K562 (cell line): ENCODE results near the gene BRINP1. TPM values are rescaled to one million over a fixed set of nuclear protein-coding genes. Genes with fewer than 3 reads are reported as not detected.

Experiments used
- ATAC-seq: fragments of 200-7000 bp; cut with Tn5 transposase; 3 replicates; pipeline ENCODE4 v1.9.1; 2020; ENCODE audit warnings: moderate library complexity
- BruUV-seq: library from RNA; stranded (reverse); fragments of 400-500 nt; replicated peaks from 2 replicates; lab custom pipeline; 2021; lab: Mats Ljungman, UMichigan
- CTCF ChIA-PET: fragments of 300-600 bp; formaldehyde crosslinking; extraction: SDS; loops from one replicate; lab custom pipeline; 2021; ENCODE audit warnings: low intra/inter-chr PET ratio; lab: Yijun Ruan, JAX
- POLR2A ChIA-PET: fragments of 300-600, 350-650 bp; sonication (Branson Sonifier 250); formaldehyde crosslinking; extraction: SDS; loops from one replicate; lab custom pipeline; 2021; ENCODE audit warnings: antibody characterized with exemption, inconsistent platforms; lab: Yijun Ruan, JAX
- DNase-seq, 4 experiments: peaks; one replicate each; pipeline versions ENCODE4 v3.0.0 to v3.0.0-alpha.2; 2011 to 2018; ENCODE audit warnings: low spot score in 3 of 4, mixed read lengths in 3 of 4; ENCODE audit errors: extremely low read depth in 1 of 4
- FAIRE-seq: peaks from 2 replicates; lab custom pipeline; 2011; peaks lifted over from hg19 to GRCh38; lab: Jason Lieb, UNC
- H2AFZ ChIP-seq: 2 replicates; pipeline ENCODE4 v1.6.0; 2011; ENCODE audit warnings: low read depth, low read length, control low read depth, inconsistent platforms
- H3K27ac ChIP-seq: fragments of 200-600 bp; 3 replicates; pipeline ENCODE4 v1.8.0; 2011; ENCODE audit warnings: low read depth, mild to moderate bottlenecking, control low read depth, inconsistent platforms, low read length, moderate library complexity, mixed read lengths; ENCODE audit errors: extremely low read depth
- H3K27me3 ChIP-seq, 2 experiments: fragments of 300-600 bp in 1 of 2; 2 replicates in 1 of 2; 3 replicates in 1 of 2; pipeline versions ENCODE4 v1.6.0 to v1.8.0; 2011; ENCODE audit warnings: inconsistent platforms in 2 of 2, low read length in 2 of 2, mild to moderate bottlenecking in 1 of 2, mixed read lengths in 1 of 2, moderate library complexity in 1 of 2; ENCODE audit not compliant: control insufficient read depth in 2 of 2, insufficient read depth in 2 of 2
- H3K36me3 ChIP-seq: fragments of 300-600 bp; 3 replicates; pipeline ENCODE4 v1.8.0; 2011; ENCODE audit warnings: mild to moderate bottlenecking, low read length, inconsistent platforms; ENCODE audit not compliant: control insufficient read depth, insufficient read depth
- H3K4me1 ChIP-seq, 2 experiments: fragments of 200-600 bp in 1 of 2; replicated peaks in 1 of 2; 2 replicates in 1 of 2; 3 replicates in 1 of 2; pipeline versions ENCODE4 v1.5.1 to v1.8.0; 2011; ENCODE audit warnings: inconsistent platforms in 2 of 2, low read length in 2 of 2, mild to moderate bottlenecking in 1 of 2, mixed read lengths in 1 of 2, moderate library complexity in 1 of 2; ENCODE audit not compliant: control insufficient read depth in 2 of 2, insufficient read depth in 2 of 2
- H3K4me2 ChIP-seq: 2 replicates; pipeline ENCODE4 v1.6.1; 2011; ENCODE audit warnings: low read length, control low read depth, inconsistent platforms, mixed read lengths; ENCODE audit not compliant: insufficient read depth
- H3K4me3 ChIP-seq: fragments of 200-600 bp; sonication (generic), shearing (Covaris generic); 2 replicates; pipeline ENCODE4 v1.5.1; 2016; ENCODE audit warnings: control low read depth, inconsistent platforms
- H3K79me2 ChIP-seq: fragments of 200-600 bp; 3 replicates; pipeline ENCODE4 v1.8.0; 2011; ENCODE audit warnings: low read length, inconsistent platforms; ENCODE audit not compliant: control insufficient read depth, insufficient read depth
- H3K9ac ChIP-seq, 2 experiments: 2 replicates each; pipeline versions ENCODE4 v1.6.0 to v1.6.1; 2011; ENCODE audit warnings: low read depth in 2 of 2, low read length in 2 of 2, control low read depth in 1 of 2, inconsistent platforms in 1 of 2, mild to moderate bottlenecking in 1 of 2, mixed read lengths in 1 of 2; ENCODE audit not compliant: insufficient read depth in 1 of 2
- H3K9me1 ChIP-seq: one replicate; pipeline ENCODE4 v1.6.0; 2011; ENCODE audit warnings: inconsistent platforms, mild to moderate bottlenecking, low read length, moderate library complexity; ENCODE audit not compliant: control insufficient read depth, insufficient read depth
- H3K9me3 ChIP-seq: replicated peaks from 2 replicates; pipeline ENCODE4 v1.5.1; 2011; ENCODE audit warnings: low read depth, low read length, inconsistent platforms; ENCODE audit not compliant: control insufficient read depth, insufficient read depth
- H4K20me1 ChIP-seq: replicated peaks from 2 replicates; pipeline ENCODE4 v1.6.1; 2011; ENCODE audit warnings: low read length, inconsistent platforms, mixed read lengths; ENCODE audit not compliant: control insufficient read depth, insufficient read depth
- CHAMP1 ChIP-seq: fragments of 450-650 bp; IDR thresholded peaks from 2 replicates; pipeline ENCODE4 v1.6.1; 2016; ENCODE audit warnings: mild to moderate bottlenecking
- E2F8 ChIP-seq: fragments of 450-650 bp; IDR thresholded peaks from 2 replicates; pipeline ENCODE4 v1.7.1; 2018; ENCODE audit warnings: mild to moderate bottlenecking, low read depth; ENCODE audit not compliant: partially characterized antibody
- HDAC3 ChIP-seq: fragments of 450-650 bp; IDR thresholded peaks from 2 replicates; pipeline ENCODE4 v1.6.1; 2018; ENCODE audit warnings: borderline replicate concordance, mild to moderate bottlenecking, moderate library complexity; ENCODE audit not compliant: partially characterized antibody
- HMG20B ChIP-seq: fragments of 250-450 bp; sonication (Bioruptor Pico); IDR thresholded peaks from 2 replicates; pipeline ENCODE4 v1.5.0; 2021; ENCODE audit warnings: mild to moderate bottlenecking
- ILK ChIP-seq: fragments of 450-650 bp; IDR thresholded peaks from 2 replicates; pipeline ENCODE4 v1.6.1; 2016; ENCODE audit warnings: missing genetic modification characterization, low read depth, mild to moderate bottlenecking, missing compliant biosample characterization, moderate library complexity, borderline replicate concordance
- MAFK ChIP-seq: IDR thresholded peaks from 2 replicates; pipeline ENCODE4 v1.6.1; 2011; ENCODE audit warnings: low read length, improper control_type of control experiment
- NFXL1 ChIP-seq: fragments of 450-650 bp; formaldehyde crosslinking; IDR thresholded peaks from 2 replicates; pipeline ENCODE4 v1.4.0; 2021; ENCODE audit warnings: mild to moderate bottlenecking
- SOX6 ChIP-seq: fragments of 450-650 bp; IDR thresholded peaks from 2 replicates; pipeline ENCODE4 v1.6.1; 2014; ENCODE audit warnings: mild to moderate bottlenecking
- TFE3 ChIP-seq: fragments of 450-650 bp; formaldehyde crosslinking; IDR thresholded peaks from 2 replicates; pipeline ENCODE4 v1.4.0; 2020; ENCODE audit warnings: mild to moderate bottlenecking, mixed read lengths
- ZBTB34 ChIP-seq: fragments of 250-450 bp; sonication (Bioruptor Pico); IDR thresholded peaks from 2 replicates; pipeline ENCODE4 v1.8.0; 2021; ENCODE audit warnings: mild to moderate bottlenecking, moderate library complexity
- ZBTB7A ChIP-seq: IDR thresholded peaks from 2 replicates; pipeline ENCODE4 v1.6.1; 2011; ENCODE audit warnings: low read depth, mild to moderate bottlenecking, low read length, moderate library complexity, borderline replicate concordance; ENCODE audit not compliant: control insufficient read depth
- ZNF212 ChIP-seq: fragments of 450-650 bp; formaldehyde crosslinking; IDR thresholded peaks from 2 replicates; pipeline ENCODE4 v1.4.0; 2020; ENCODE audit warnings: mild to moderate bottlenecking
- ZNF764 ChIP-seq: fragments of 250-450 bp; sonication (Bioruptor Pico); IDR thresholded peaks from 2 replicates; pipeline ENCODE4 v1.4.0; 2020; ENCODE audit warnings: low read depth, mild to moderate bottlenecking, moderate library complexity
- in situ Hi-C: fragments of 300-500 bp; cut with MboI; formaldehyde crosslinking; loops from 4 replicates; pipeline ENCODE4 v1.15.0; 2018; ENCODE audit warnings: inconsistent platforms, mixed read lengths
- intact Hi-C: fragments of 100-400 bp; cut with micrococcal nuclease; formaldehyde crosslinking; loops from 2 replicates; pipeline ENCODE4 v1.14.2; 2022
- polyA plus RNA-seq, 8 experiments: library from polyadenylated mRNA; depleted of rRNA in 4 of 8; stranded (reverse) in 5 of 8; unstranded in 3 of 8; fragments of >200 nt; fragmentation: Nextera tagmentation in 2 of 8; fragmentation: Illumina TruSeq in 1 of 8; extraction: Ambion mirVana in 2 of 8; extraction: Trizol in 1 of 8; gene quantifications; 2 replicates each; pipeline versions ENCODE4 v1.2.1 to v1.2.3, GENCODE V29; 2011 to 2014; ENCODE audit warnings: inconsistent platforms in 1 of 8, missing spikeins in 1 of 8
- total RNA-seq, 7 experiments: library from RNA; depleted of rRNA in 6 of 7; stranded (reverse); fragments of >200 nt in 6 of 7; fragmentation: Illumina TruSeq in 2 of 7; extraction: Trizol in 2 of 7; gene quantifications; 2 replicates each; pipeline versions ENCODE4 v1.2.1 to v1.2.3, GENCODE V29; 2011 to 2021; ENCODE audit warnings: low replicate concordance in 1 of 7

Gene BRINP1
- total and polyA plus RNA-seq, 9 of the 15 experiments (the other 6 are each of a cell fraction or from before 2014, with no cell fraction given), result not detected

- H3K9me1 ChIP-seq, result no peaks in the 10 kb centered on the region
- no peak overlapping the region for H3K9ac ChIP-seq
- DNase-seq (no peak), FAIRE-seq (no peak), ATAC-seq (no peak)
- no peaks in the 10 kb centered on the region for H3K4me1 ChIP-seq
- H3K27ac ChIP-seq, result no peak overlapping the region
- no peaks in the 10 kb centered on the region for H3K36me3 ChIP-seq
- POLR2A ChIA-PET, result no interaction called here
- TF ChIP-seq HMG20B (CRISPR knock-in tag) (no peak), HDAC3 (no peak), ZBTB7A (no peak), NFXL1 (CRISPR knock-in tag) (no peak), SOX6 (no peak), E2F8 (no peak), ILK (tag) (no peak), ZNF764 (CRISPR knock-in tag) (no peak), CHAMP1 (no peak), TFE3 (CRISPR knock-in tag) (no peak), ZNF212 (CRISPR knock-in tag) (no peak), MAFK (no peak), ZBTB34 (CRISPR knock-in tag) (no peak)
- no peaks in the 10 kb centered on the region for H3K79me2 ChIP-seq
- no peak overlapping the region for H2AFZ ChIP-seq
- CTCF ChIA-PET, result no interaction called here
- H3K9me3 ChIP-seq, result 0 out of 2 replicates have a peak, but pooled peaks cover 2% of the 10 kb centered on the region
- no peaks in the 10 kb centered on the region for H3K27me3 ChIP-seq
- in situ Hi-C loops, result no loop called here
- intact Hi-C loops, result no loop called here
- no TSS peak for BruUV-seq
- H3K4me2 ChIP-seq, result no peak overlapping the region
- no peaks in the 10 kb centered on the region for H4K20me1 ChIP-seq
- H3K4me3 ChIP-seq, result no peak overlapping the region
These were observed 31.7 kb downstream of the BRINP1 start for GRCh38 chr9:119337573-119337972.
